ENCODE results near the gene CYP24A1. TPM values are rescaled to one million over a fixed set of nuclear protein-coding genes. Genes with fewer than 3 reads are reported as not detected.

CYP24A1 gene
- total RNA-seq, 4 donors from 2014 or later, result 0.10 to 0.71 (median 0.69) TPM; not detected in 1

DNA sequence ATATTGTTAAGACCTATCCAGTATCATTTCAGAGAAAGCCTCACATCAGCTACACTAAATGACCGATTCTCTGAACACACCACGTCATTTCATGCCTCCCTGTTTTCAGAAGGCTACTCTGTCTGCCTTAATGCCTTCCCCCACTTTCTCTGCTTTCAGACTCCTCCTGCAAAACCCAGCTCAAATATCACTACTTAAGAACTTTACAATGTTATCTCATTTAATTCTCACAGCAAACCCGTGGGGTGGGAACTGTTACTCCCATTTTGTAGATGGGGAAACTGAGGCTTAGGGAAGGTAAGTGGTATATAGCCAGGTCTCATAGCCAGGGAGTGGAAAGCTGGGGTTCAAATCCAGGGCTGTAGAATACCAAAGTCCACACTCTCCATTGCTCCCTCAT, 2.8 kb downstream of the CYP24A1 start:
- WGBS, 2 donors, result 72 to 78% methylated on average over 3 of the region's 3 CpGs
- no peak for TF ChIP-seq POLR2A (IDR thresholded peaks at IDR 0.05)
- no peak for TF ChIP-seq CTCF (IDR thresholded peaks at IDR 0.05)
- intact Hi-C loops (cut with DNase I; ENCODE audit: low total_unique reads), result no loop called here
- no peak overlapping the region for H3K4me3 ChIP-seq (ENCODE audit: low read depth, poor library complexity, severe bottlenecking)
- DNase-seq (ENCODE audit: low spot score in 2 of 2), result no peak

DNA sequence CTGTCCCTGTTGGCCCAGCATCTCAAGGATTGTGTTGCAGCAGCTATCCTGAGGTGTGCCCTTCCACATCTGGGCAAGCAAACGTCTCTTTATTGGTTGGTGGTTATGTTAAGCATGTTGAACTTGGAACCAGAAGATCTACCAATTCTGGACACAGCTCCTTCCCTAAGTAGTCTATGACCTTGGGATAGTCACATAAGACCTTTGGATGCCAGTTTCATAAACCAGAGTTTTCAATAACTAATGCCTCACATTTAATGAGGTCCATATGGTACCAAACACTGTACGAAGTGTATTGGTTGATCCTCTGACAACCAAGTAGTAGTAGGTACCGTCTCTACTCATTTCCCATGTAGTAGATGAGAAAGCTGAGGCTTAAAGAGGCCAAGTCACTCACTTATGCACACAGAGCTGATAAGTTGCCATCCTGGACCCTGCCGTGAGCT, 3.7 kb downstream of the CYP24A1 start:
- intact Hi-C loops (cut with DNase I; ENCODE audit: low total_unique reads), result no loop called here
- 62 to 79% methylated on average over 4 of the region's 4 CpGs for WGBS, 2 donors
- no peak for DNase-seq (ENCODE audit: low spot score in 2 of 2)
- TF ChIP-seq CTCF (IDR thresholded peaks at IDR 0.05), result no peak
- no peak for TF ChIP-seq POLR2A (IDR thresholded peaks at IDR 0.05)
- no peak overlapping the region for H3K4me3 ChIP-seq (ENCODE audit: low read depth, poor library complexity, severe bottlenecking)

- TF ChIP-seq POLR2A (IDR thresholded peaks at IDR 0.05), result no peak
- TF ChIP-seq CTCF (IDR thresholded peaks at IDR 0.05), result no peak
- 77 to 82% methylated on average over 14 of the region's 14 CpGs for WGBS, 2 donors
- intact Hi-C loops (cut with DNase I; ENCODE audit: low total_unique reads), result no loop called here
- H3K4me3 ChIP-seq (ENCODE audit: low read depth, poor library complexity, severe bottlenecking), result no peak overlapping the region
- DNase-seq (ENCODE audit: low spot score in 2 of 2), result no peak
These were observed 4.6 kb downstream of the CYP24A1 start for GRCh38 chr20:54168961-54169862.

DNA sequence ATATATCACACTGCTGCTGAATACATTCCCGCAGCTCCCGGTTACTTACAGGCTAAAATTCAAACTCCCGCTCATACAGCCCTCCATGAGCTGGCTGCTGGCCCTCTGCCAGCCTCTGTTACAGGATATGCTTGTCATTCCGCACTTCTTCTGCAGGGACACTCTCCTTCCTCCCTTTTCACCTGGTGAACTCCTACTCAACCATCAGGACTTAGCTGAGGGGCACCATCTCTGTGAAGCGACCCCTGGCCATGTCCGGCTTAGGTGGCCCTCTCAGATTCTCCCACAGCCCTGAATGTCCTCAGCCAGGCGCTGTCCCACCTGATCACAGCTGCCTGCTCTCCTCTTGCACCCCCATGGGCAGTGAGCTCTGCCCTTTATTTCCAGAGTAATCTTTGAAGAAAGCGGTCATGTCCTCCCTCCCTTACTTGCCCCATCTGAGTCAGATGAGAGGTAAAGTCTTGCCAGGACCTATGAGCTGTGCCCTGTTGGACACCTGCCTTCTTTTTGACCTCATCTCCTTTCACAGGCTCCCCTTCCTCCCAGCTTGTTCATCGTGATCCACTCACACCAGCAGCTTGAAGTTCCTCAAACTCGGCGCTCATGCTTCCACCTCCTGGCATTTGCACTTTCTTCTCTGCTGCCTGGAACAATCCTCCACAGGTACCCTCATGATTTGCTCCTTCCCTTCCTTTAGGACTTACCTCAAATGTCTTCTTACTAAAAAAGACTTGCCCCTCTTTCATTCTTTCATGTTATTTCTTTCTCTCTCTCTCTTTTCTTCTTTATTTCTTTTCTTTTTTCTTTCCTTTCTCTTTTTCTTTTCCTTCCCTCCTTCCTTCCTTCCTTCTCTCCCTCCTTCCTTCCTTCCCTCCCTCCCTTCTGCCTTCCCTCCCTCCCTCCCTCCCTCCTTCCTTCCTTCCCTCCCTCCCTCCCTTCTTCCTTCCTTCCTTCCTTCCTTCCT, 5.6 kb downstream of the CYP24A1 start:
- TF ChIP-seq CTCF (IDR thresholded peaks at IDR 0.05), result no peak
- no peak for TF ChIP-seq POLR2A (IDR thresholded peaks at IDR 0.05)
- no peak for DNase-seq (ENCODE audit: low spot score in 2 of 2)
- intact Hi-C loops (cut with DNase I; ENCODE audit: low total_unique reads), result no loop called here
- WGBS, 2 donors, result 71 to 78% methylated on average over 11 of the region's 11 CpGs
- no peak overlapping the region for H3K4me3 ChIP-seq (ENCODE audit: low read depth, poor library complexity, severe bottlenecking)

DNA sequence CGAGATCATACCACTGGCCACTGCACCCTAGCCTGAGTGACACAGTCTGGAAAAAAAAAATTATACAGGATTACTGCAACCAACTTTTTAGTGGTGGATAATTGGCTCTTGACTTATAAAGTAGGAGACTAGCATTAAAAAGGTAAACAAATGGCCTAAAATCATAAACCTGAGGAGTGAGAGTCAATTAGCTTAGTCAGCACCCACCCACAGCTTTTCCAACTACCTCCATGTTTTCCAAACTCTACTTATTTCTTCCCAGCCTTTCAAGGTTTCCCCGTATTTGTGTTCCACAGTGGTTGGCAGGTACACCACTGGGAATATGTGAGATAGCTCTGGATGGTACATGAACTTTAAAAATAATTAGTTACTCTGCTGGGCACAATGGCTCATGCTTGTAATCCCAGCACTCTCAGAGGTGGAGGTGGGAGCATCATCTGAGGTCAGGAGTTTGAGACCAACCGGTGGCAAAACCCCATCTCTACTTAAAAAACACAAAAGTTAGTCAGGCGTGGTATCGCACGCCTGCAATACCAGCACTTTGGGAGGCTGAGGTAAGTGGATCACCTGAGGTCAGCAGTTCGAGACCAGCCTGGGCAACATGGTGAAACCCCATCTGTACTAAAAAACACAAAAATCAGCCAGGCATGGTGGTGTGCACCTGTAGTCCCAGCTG, 6.7 kb downstream of the CYP24A1 start:
- 94 to 95% methylated on average over 7 of the region's 7 CpGs for WGBS, 2 donors
- intact Hi-C loops (cut with DNase I; ENCODE audit: low total_unique reads), result no loop called here
- DNase-seq (ENCODE audit: low spot score in 2 of 2), result no peak
- H3K4me3 ChIP-seq (ENCODE audit: low read depth, poor library complexity, severe bottlenecking), result no peak overlapping the region
- TF ChIP-seq CTCF (IDR thresholded peaks at IDR 0.05) (no peak), POLR2A (IDR thresholded peaks at IDR 0.05) (no peak)
